MCF 10A (cell line): Measurements from ENCODE around the gene PDZRN4. TPM values are rescaled to one million over a fixed set of nuclear protein-coding genes. Genes with fewer than 3 reads are reported as not detected.
"Not testable (repeated sequence)": the region's sequence is repeated elsewhere in the genome, so short reads cannot be mapped to it uniquely, and the experiment has no call there.

Experiments used
- BruUV-seq: library from RNA; stranded (reverse); fragments of 400-500 nt; replicated peaks from 2 replicates; lab custom pipeline; 2021; lab: Mats Ljungman, UMichigan
- CTCF ChIA-PET: fragments of 300-600 bp; sonication (Branson Sonifier 250); formaldehyde crosslinking; extraction: SDS; loops from one replicate; lab custom pipeline; 2021; ENCODE audit warnings: antibody characterized with exemption, inconsistent platforms; lab: Yijun Ruan, JAX
- POLR2A ChIA-PET: fragments of 300-600, 350-650 bp; sonication (Branson Sonifier 250); formaldehyde crosslinking; extraction: SDS; loops from one replicate; lab custom pipeline; 2020; ENCODE audit warnings: antibody characterized with exemption, inconsistent platforms; lab: Yijun Ruan, JAX
- DNase-seq: peaks from one replicate; pipeline ENCODE4 v3.0.0-alpha.2; 2018; ENCODE audit not compliant: unreplicated experiment
- H3K27ac Mint-ChIP-seq: one replicate; pipeline ENCODE4 v1.8.0; 2022; ENCODE audit warnings: mild to moderate bottlenecking, low read depth, mixed read lengths; ENCODE audit not compliant: unreplicated experiment
- H3K27me3 Mint-ChIP-seq: one replicate; pipeline ENCODE4 v1.8.0; 2022; ENCODE audit warnings: mixed read lengths; ENCODE audit not compliant: insufficient read depth, unreplicated experiment
- H3K36me3 Mint-ChIP-seq: one replicate; pipeline ENCODE4 v1.8.0; 2022; ENCODE audit warnings: mild to moderate bottlenecking, moderate library complexity, mixed read lengths; ENCODE audit not compliant: insufficient read depth, unreplicated experiment
- H3K4me1 Mint-ChIP-seq: one replicate; pipeline ENCODE4 v1.8.0; 2022; ENCODE audit warnings: mixed read lengths; ENCODE audit not compliant: insufficient read depth, unreplicated experiment
- H3K4me3 Mint-ChIP-seq: one replicate; pipeline ENCODE4 v1.8.0; 2022; ENCODE audit warnings: mild to moderate bottlenecking, moderate library complexity, mixed read lengths; ENCODE audit not compliant: unreplicated experiment
- H3K9me3 Mint-ChIP-seq: one replicate; pipeline ENCODE4 v1.8.0; 2022; ENCODE audit warnings: mixed read lengths; ENCODE audit not compliant: unreplicated experiment
- intact Hi-C: fragments of 100-400 bp; cut with micrococcal nuclease; formaldehyde crosslinking; loops from 2 replicates; pipeline ENCODE4 v1.14.1; 2022
- total RNA-seq: library from RNA; stranded (reverse); gene quantifications from 2 replicates; pipeline ENCODE4 v1.2.3, GENCODE V29; 2022
- TF ChIP-seq, protein P1 (sequence below): fragments of 200-600 bp; IDR thresholded peaks from one replicate; pipeline ENCODE4 v1.8.0; 2022; ENCODE audit warnings: antibody characterized with exemption, mild to moderate bottlenecking; ENCODE audit not compliant: unreplicated experiment

PDZRN4 gene
- total RNA-seq, 1 experiment from 2014 or later: not detected

DNA sequence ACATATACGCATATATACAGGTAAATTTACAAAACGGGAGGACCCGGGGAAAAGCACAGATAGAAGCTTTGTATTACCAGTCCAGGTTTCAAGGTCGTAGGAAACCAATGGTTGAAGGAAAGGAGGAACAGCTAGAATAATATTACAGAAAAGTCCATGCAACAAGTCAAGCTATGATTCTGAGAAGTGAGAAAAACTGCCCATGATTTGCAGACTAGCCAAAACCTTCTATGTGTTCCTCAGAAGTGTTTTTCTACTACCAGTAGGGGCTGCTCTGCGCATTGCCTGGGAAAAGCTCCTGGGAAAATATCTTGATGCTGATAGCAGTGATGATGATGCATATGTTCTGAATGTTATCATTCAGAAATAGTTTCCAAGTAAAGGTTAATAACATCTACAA, 2.2 kb downstream of the PDZRN4 start:
- Mint-ChIP-seq H3K36me3 (no peaks in the 10 kb centered on the region), H3K9me3 (no peaks in the 10 kb centered on the region), H3K4me1 (no peaks in the 10 kb centered on the region), H3K27ac (no peak overlapping the region), H3K27me3 (peaks cover 39% of the 10 kb centered on the region), H3K4me3 (no peak overlapping the region)
- TF ChIP-seq, protein P1, sequence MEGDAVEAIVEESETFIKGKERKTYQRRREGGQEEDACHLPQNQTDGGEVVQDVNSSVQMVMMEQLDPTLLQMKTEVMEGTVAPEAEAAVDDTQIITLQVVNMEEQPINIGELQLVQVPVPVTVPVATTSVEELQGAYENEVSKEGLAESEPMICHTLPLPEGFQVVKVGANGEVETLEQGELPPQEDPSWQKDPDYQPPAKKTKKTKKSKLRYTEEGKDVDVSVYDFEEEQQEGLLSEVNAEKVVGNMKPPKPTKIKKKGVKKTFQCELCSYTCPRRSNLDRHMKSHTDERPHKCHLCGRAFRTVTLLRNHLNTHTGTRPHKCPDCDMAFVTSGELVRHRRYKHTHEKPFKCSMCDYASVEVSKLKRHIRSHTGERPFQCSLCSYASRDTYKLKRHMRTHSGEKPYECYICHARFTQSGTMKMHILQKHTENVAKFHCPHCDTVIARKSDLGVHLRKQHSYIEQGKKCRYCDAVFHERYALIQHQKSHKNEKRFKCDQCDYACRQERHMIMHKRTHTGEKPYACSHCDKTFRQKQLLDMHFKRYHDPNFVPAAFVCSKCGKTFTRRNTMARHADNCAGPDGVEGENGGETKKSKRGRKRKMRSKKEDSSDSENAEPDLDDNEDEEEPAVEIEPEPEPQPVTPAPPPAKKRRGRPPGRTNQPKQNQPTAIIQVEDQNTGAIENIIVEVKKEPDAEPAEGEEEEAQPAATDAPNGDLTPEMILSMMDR: no peak
- POLR2A ChIA-PET: no interaction called here
- DNase-seq: peak; percentile 6
- CTCF ChIA-PET: interaction anchor here (0.6 kb wide), 1 partner anchor 187 kb away, joined by 4 read pairs; no protein-coding TSS in a partner anchor
- intact Hi-C loops: no loop called here
- no TSS peak for BruUV-seq

DNA sequence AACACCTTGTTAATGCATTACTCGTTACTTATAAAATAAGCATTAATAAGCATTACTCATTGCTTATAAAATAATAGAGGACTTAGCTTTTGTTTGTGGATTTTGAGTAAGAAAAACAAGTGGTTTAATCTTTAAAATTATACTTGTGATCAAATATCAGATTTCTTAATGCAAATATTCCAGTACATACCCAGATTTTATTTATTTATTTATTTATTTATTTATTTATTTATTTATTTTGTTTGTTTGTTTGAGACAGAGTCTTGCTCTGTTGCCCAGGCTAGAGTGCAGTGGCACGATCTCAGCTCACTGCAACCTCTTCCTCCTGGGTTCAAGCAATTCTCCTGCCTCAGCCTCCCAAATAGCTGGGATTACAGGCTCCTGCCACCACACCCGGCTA, 3.4 kb downstream of the PDZRN4 start:
- H3K36me3 Mint-ChIP-seq, DNase-seq, H3K27ac Mint-ChIP-seq, BruUV-seq, H3K9me3 Mint-ChIP-seq, intact Hi-C loops, CTCF ChIA-PET, H3K4me1 Mint-ChIP-seq, POLR2A ChIA-PET, H3K4me3 Mint-ChIP-seq: not testable (repeated sequence)
- peaks cover 39% of the 10 kb centered on the region for H3K27me3 Mint-ChIP-seq

DNA sequence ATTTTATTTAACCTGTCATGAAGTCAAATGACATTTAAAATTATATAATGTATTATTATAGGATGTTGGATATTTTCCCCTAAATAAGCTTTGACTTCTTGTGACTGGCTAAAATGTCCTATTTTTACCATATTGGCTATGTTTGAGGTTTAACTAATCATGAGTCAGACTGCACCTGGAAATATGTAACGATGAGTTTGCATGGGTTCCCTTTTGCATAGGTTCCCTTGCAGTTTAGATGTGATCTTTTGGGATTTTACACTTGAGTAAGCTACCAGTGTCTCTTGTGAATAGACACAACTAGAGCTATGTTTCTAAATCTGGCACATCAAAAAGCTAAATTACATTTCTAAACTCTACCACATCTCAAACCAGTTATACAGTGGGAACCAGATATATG, 5.2 kb downstream of the PDZRN4 start:
- intact Hi-C loops: no loop called here
- no peak for DNase-seq
- no peaks in the 10 kb centered on the region for H3K36me3 Mint-ChIP-seq
- no TSS peak for BruUV-seq
- H3K4me1 Mint-ChIP-seq: no peaks in the 10 kb centered on the region
- peaks cover 29% of the 10 kb centered on the region for H3K27me3 Mint-ChIP-seq
- ChIA-PET CTCF (interaction anchor here (0.7 kb wide), 1 partner anchor 192 kb away, joined by 3 read pairs; no protein-coding TSS in a partner anchor), POLR2A (no interaction called here)
- TF ChIP-seq, protein P1: no peak
- no peak overlapping the region for H3K27ac Mint-ChIP-seq
- H3K4me3 Mint-ChIP-seq: no peak overlapping the region
- H3K9me3 Mint-ChIP-seq: no peaks in the 10 kb centered on the region

DNA sequence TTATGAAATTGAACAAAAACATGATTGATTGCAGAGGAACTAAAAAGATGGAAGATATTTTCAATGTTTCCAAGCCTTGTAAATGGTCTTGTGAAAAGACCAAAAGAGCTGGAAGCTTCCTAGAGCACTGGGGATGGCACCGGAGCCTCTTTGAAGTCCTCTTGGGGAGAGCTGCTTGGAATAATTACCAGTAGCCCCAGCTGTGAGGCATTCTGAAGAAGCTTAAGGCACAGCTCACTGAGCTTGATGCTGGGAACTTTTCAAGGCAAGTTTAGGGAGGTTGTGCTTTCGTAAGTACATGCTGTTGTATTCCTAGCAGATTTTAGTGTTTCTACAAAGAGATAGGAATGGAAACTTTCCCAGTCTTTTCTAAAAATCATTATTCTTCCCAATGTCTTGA, 13.9 kb downstream of the PDZRN4 start:
- ChIA-PET POLR2A (no interaction called here), CTCF (no interaction called here)
- intact Hi-C loops: no loop called here
- Mint-ChIP-seq H3K4me1 (no peaks in the 10 kb centered on the region), H3K27ac (no peak overlapping the region), H3K4me3 (no peak overlapping the region), H3K36me3 (no peaks in the 10 kb centered on the region), H3K27me3 (peaks cover 54% of the 10 kb centered on the region), H3K9me3 (no peaks in the 10 kb centered on the region)
- TF ChIP-seq, protein P1: no peak
- no TSS peak for BruUV-seq
- no peak for DNase-seq
